ENCODE results near the gene ETV5. TPM values are rescaled to one million over a fixed set of nuclear protein-coding genes. Genes with fewer than 3 reads are reported as not detected.

The ETV5 gene
- total RNA-seq: 24.8 and 27.9 TPM in 2 replicates

DNA sequence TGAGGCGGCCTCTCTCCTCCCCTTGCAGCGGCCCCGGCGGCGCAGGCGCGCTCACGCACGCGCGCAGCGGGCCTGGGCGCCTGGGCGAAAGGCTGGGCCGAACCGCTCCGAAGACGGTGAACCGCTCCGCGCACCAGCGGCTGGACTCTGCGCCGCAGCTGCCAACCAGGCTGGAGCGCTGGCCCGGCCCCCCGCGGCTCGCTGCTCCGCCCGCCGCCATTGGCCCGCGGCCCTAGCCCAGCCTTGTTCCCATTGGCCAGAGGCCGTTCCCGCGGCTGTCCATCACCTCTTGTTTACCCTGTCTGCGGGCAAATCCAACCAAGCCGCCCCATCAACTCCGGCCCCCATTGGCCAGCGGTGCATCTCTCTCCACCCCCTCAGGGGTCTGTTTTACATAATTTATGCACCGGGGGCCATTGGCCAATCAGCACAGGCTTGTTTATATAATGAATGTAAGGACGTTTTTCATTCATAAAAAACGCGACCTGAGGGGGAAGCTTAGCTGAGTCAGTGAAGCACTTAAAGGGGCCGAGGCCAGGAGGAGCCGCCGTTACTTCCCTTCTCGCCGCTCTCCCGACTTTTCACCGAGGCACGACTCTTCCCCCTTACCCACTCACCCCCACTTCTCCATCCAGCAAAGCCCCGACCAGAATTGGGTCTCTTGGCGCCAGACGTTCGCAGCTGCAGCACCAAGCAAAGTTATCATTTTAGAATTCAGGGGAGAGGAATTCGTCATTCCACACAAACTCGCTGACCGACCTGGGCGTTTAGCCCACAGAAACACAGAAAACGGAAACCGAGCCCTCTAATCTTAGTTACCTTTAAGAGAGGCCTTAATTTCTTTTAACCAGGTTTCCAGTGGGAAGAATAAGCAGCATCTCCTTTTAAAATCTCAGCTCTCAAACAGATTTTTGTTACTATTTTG, at the start of gene ETV5:
Gene ETV5 (minus strand): TSS at position 149 of the 925 bp plus-strand sequence. CDS start 3,221 bp downstream, outside the sequence.

Small RNAs within 50 kb of the gene (small RNA-seq; reads per million reads assigned to genes)
- gene RF00017: not detected

Other genes starting within 250 kb of the ETV5 start
- gene TRA2B, start 171.1 kb downstream of the ETV5 start, total RNA-seq: 129 and 159 TPM in 2 replicates

Data from hair follicle dermal papilla cell (primary cell).